ENCODE measurements around the gene RFT1.
"Not testable (repeated sequence)": the region's sequence is repeated elsewhere in the genome, so short reads cannot be mapped to it uniquely, and the experiment has no call there.

The RFT1 gene

GRCh38 chr3:53151465-53151864 is 21.2 kb upstream of the RFT1 start:
- Histone ChIP-seq H3K9ac (ENCODE audit: low read length) (no peak overlapping the region), H3K4me1 (ENCODE audit: control insufficient read depth, insufficient read depth, low read length) (peaks cover 93% of the 10 kb centered on the region), H3K36me3 (ENCODE audit: control insufficient read depth, insufficient read depth, low read length) (no peaks in the 10 kb centered on the region)

DNA sequence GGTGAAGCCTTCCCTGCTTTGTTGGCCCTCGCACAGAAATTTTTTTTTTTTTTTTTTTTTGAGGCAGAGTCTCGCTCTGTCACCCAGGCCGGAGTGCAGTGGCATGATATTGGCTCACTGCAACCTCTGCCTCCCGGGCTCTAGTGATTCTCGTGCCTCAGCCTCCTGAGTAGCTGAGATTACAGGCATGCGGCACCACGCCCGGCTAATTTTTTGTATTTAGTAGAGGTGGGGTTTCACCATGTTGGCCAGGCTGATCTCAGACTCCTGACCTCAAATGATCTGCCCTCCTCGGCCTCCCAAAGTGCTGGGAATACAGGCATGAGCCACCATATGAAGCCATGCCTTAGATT is 20.8 kb upstream of the RFT1 start:
- Histone ChIP-seq H3K9ac (ENCODE audit: low read length) (peak overlapping the region; percentile 57), H3K4me1 (ENCODE audit: control insufficient read depth, insufficient read depth, low read length) (peaks cover 94% of the 10 kb centered on the region)
- not testable (repeated sequence) for H3K36me3 ChIP-seq (ENCODE audit: control insufficient read depth, insufficient read depth, low read length); H3K27me3 ChIP-seq (ENCODE audit: control insufficient read depth, insufficient read depth, low read length); H3K9me3 ChIP-seq (ENCODE audit: control insufficient read depth, low read length); H3K4me3 ChIP-seq (ENCODE audit: low read length)

More at GRCh38 chr3:53151465-53151864, 21.2 kb upstream of the RFT1 start:
- peaks cover 3% of the 10 kb centered on the region for H3K27me3 ChIP-seq (ENCODE audit: control insufficient read depth, insufficient read depth, low read length)
- no peaks in the 10 kb centered on the region for H3K9me3 ChIP-seq (ENCODE audit: control insufficient read depth, low read length)
- no peak overlapping the region for H3K4me3 ChIP-seq (ENCODE audit: low read length)

DNA sequence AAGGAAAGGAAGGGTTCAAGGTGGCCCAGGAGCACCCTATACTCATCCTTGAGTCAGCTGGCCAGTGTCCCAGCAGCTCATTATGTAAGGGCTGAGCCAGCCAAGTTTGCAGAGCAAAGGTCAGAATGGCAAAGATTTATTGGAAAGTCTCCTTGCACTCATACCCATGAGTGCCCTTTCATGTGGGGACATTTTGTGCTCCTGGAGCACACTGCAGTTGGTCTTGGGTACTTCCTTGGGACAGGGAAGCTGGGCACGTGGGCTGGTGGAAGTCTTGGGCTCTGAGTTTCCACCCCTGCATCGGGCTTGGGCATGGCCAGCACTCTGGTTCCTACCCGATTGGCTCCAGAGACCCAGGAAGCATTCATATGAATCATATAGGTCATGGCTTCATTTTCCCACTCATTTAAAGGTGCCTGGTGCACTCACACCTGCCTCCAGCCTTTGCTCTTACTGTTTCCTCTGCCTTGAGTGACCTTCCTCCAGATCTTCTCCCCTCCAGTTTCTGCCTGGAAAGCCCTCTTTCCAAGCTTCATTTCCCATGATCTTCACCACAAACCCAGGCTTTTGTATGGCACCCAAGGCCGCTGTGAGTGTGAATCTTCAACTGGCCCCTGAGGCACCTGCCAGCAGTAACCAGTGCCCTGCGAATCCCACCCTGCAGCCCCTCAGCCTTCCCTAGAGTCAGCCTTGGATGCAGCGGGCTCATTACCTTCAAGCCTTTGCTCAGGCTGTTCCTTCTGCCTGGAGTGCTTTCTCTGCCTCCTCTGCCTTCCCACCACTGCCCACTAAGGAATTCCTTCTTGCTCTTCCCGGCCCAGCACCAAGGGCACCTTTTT is 20.2 kb upstream of the RFT1 start:
- Histone ChIP-seq H3K27me3 (ENCODE audit: control insufficient read depth, insufficient read depth, low read length) (peaks cover 3% of the 10 kb centered on the region), H3K4me3 (ENCODE audit: low read length) (no peak overlapping the region), H3K9ac (ENCODE audit: low read length) (peak overlapping the region; percentile 57), H3K9me3 (ENCODE audit: control insufficient read depth, low read length) (no peaks in the 10 kb centered on the region), H3K36me3 (ENCODE audit: control insufficient read depth, insufficient read depth, low read length) (no peaks in the 10 kb centered on the region), H3K4me1 (ENCODE audit: control insufficient read depth, insufficient read depth, low read length) (peaks cover 94% of the 10 kb centered on the region)

- no peaks in the 10 kb centered on the region for H3K36me3 ChIP-seq (ENCODE audit: control insufficient read depth, insufficient read depth, low read length)
- peak overlapping the region; percentile 7 for H3K9ac ChIP-seq (ENCODE audit: low read length)
- H3K9me3 ChIP-seq (ENCODE audit: control insufficient read depth, low read length), result no peaks in the 10 kb centered on the region
- peaks cover 93% of the 10 kb centered on the region for H3K4me1 ChIP-seq (ENCODE audit: control insufficient read depth, insufficient read depth, low read length)
- H3K4me3 ChIP-seq (ENCODE audit: low read length), result no peak overlapping the region
- H3K27me3 ChIP-seq (ENCODE audit: control insufficient read depth, insufficient read depth, low read length), result peaks cover 3% of the 10 kb centered on the region
Observed at GRCh38 chr3:53149699-53150098, 19.5 kb upstream of the RFT1 start.

DNA sequence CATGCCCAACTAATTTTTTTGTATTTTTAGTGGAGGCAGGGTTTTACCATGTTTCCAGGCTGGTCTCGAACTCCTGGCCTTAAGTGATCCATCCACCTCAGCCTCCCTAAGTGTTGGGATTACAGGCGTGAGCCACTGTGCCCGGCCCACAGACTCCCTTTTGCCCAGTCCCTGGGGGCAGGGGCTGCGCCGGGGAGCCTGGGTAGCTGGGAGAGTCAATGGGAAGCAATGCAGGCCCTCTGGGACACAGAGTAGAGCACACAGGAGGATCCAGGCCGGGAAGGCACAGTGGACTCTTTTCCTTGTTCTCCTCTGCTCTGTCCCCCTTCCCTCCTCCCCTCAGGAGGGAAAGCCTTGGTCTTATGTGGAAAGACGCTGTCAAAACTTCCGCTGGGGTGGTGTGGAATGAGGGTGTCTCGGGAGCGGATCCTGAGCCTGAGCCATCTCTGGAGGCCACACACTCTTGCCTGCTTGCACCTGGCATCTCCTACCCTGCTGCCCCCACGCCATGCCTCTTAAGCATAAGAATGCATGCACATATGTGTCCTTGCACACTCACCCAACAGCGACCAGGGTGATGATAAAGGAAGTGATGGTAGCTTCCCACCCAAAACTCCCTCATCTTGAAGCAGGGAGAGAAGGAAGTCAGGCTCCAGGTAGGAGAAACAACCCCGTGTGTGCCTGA is 18.9 kb upstream of the RFT1 start:
- Histone ChIP-seq H3K27me3 (ENCODE audit: control insufficient read depth, insufficient read depth, low read length) (no peaks in the 10 kb centered on the region), H3K4me1 (ENCODE audit: control insufficient read depth, insufficient read depth, low read length) (peaks cover 93% of the 10 kb centered on the region), H3K9ac (ENCODE audit: low read length) (peak overlapping the region; percentile 7), H3K36me3 (ENCODE audit: control insufficient read depth, insufficient read depth, low read length) (no peaks in the 10 kb centered on the region), H3K9me3 (ENCODE audit: control insufficient read depth, low read length) (no peaks in the 10 kb centered on the region), H3K4me3 (ENCODE audit: low read length) (no peak overlapping the region)

DNA sequence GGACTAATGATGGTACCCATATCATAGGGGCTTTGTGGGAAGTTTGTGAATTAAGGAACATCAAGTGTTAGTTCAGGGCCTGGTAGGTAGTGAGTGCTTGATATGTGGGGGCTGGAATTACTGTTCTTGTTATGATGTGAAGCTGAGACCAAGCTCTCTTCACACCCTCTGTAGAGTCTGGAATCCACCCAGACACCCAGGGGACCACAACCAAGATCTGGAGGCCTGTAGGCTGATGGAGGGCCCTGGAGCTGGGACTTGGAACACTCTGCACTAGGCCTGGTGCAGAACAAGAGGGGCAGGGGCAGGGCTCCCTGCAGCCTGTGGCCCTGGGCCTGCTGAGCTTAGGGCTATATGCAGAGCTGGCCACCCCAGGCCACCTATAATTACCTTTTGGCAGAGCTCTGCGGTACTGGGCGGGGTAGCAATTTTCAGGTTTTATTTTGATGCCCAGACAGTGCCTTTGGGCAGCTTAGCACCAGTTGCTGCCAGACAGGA is 17.7 kb upstream of the RFT1 start:
- no peaks in the 10 kb centered on the region for H3K27me3 ChIP-seq (ENCODE audit: control insufficient read depth, insufficient read depth, low read length)
- H3K36me3 ChIP-seq (ENCODE audit: control insufficient read depth, insufficient read depth, low read length), result no peaks in the 10 kb centered on the region
- no peak overlapping the region for H3K9ac ChIP-seq (ENCODE audit: low read length)
- no peaks in the 10 kb centered on the region for H3K9me3 ChIP-seq (ENCODE audit: control insufficient read depth, low read length)
- no peak overlapping the region for H3K4me3 ChIP-seq (ENCODE audit: low read length)
- peaks cover 91% of the 10 kb centered on the region for H3K4me1 ChIP-seq (ENCODE audit: control insufficient read depth, insufficient read depth, low read length)

DNA sequence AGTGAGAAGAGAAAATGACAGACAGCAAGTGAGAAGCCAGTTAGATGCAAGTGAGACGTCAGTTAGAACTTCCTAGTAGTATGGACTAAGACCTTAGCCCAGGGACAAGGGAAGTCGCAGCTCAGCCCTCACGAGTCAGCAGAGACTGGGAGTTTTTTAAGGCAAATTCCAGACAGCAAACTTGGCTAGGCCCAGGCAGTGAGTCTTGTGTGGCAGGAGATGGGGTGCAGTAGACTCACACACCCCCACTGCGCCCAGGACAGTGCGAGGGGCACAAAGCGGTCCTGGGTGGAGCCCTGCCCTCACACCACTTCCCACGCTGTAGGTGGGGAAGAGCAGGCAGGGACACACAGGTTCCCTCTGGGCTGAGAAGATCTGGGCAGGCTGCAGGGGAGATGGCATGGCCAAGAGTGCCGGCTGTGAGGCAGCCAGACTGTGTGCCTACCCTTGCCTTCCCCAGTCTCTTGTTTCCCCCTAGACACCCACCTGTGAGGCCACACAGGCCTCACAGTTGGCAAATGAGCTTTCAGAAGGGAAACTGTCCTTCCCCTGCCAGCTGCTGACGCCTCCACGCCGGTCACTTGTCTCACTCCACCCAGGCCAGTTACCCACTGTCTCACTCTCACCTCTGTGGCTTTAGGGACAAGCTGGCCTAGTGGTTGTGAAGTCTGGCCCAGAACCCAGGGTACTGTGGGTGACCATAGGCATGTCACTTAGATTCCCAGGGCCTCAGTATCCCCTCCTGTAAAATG is 17.1 kb upstream of the RFT1 start:
- Histone ChIP-seq H3K36me3 (ENCODE audit: control insufficient read depth, insufficient read depth, low read length) (no peaks in the 10 kb centered on the region), H3K9ac (ENCODE audit: low read length) (no peak overlapping the region), H3K4me3 (ENCODE audit: low read length) (no peak overlapping the region), H3K4me1 (ENCODE audit: control insufficient read depth, insufficient read depth, low read length) (peaks cover 88% of the 10 kb centered on the region), H3K27me3 (ENCODE audit: control insufficient read depth, insufficient read depth, low read length) (no peaks in the 10 kb centered on the region), H3K9me3 (ENCODE audit: control insufficient read depth, low read length) (no peaks in the 10 kb centered on the region)

DNA sequence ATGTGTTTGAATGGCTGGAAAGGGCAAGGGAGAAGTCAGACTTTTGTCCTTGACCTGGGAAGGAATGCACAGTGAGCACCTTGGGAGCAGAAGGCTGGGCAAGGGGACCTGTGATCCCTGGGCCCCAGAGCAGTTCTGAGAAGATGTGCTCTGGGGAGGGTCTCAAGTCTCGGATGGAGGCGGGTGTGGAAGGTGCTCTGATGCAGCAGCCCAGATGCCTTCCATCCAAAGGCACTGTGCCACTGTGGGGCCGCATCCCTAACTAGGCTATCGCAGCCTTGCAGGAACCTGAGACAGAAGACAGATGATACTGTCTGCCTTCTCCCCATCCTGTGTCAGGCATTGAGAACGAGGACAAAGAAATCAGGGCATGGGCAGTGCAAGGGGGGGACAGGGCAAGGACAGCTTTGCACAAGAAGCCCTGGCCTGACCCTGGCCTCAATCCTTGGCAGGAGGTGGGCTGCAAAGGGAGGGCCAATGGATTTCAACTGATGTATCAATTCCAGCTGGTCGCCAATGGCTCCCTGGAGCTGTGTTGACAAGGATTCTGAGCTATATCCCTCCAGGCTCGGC is 16.2 kb upstream of the RFT1 start:
- Histone ChIP-seq H3K27me3 (ENCODE audit: control insufficient read depth, insufficient read depth, low read length) (no peaks in the 10 kb centered on the region), H3K4me3 (ENCODE audit: low read length) (no peak overlapping the region), H3K36me3 (ENCODE audit: control insufficient read depth, insufficient read depth, low read length) (no peaks in the 10 kb centered on the region), H3K9me3 (ENCODE audit: control insufficient read depth, low read length) (no peaks in the 10 kb centered on the region), H3K9ac (ENCODE audit: low read length) (peak overlapping the region; percentile 38), H3K4me1 (ENCODE audit: control insufficient read depth, insufficient read depth, low read length) (peaks cover 81% of the 10 kb centered on the region)

DNA sequence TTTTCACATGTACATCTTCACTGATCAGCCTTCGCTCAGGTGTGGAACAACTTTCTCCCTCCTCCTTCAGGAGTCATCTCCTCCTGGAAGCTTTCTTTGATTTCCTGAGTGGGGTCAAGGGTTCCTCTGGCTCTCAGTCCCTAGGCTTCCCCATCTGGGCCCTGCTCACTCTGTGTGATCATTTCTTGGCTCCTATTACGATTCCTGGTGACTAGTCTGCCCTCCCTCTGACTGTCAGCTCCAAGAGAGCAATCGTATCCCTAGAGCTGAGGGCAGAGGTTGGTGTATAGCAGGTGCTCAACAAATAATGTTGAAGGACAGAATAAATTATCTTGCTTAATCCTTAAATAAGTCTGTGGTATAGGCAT is 15.5 kb upstream of the RFT1 start:
- Histone ChIP-seq H3K27me3 (ENCODE audit: control insufficient read depth, insufficient read depth, low read length) (no peaks in the 10 kb centered on the region), H3K4me1 (ENCODE audit: control insufficient read depth, insufficient read depth, low read length) (peaks cover 81% of the 10 kb centered on the region), H3K9ac (ENCODE audit: low read length) (peak overlapping the region; percentile 38), H3K9me3 (ENCODE audit: control insufficient read depth, low read length) (no peaks in the 10 kb centered on the region), H3K4me3 (ENCODE audit: low read length) (no peak overlapping the region), H3K36me3 (ENCODE audit: control insufficient read depth, insufficient read depth, low read length) (no peaks in the 10 kb centered on the region)

- Histone ChIP-seq H3K4me3 (ENCODE audit: low read length) (no peak overlapping the region), H3K4me1 (ENCODE audit: control insufficient read depth, insufficient read depth, low read length) (peaks cover 81% of the 10 kb centered on the region), H3K36me3 (ENCODE audit: control insufficient read depth, insufficient read depth, low read length) (no peaks in the 10 kb centered on the region), H3K27me3 (ENCODE audit: control insufficient read depth, insufficient read depth, low read length) (no peaks in the 10 kb centered on the region), H3K9me3 (ENCODE audit: control insufficient read depth, low read length) (no peaks in the 10 kb centered on the region), H3K9ac (ENCODE audit: low read length) (no peak overlapping the region)
Observed at GRCh38 chr3:53144862-53145712, 14.9 kb upstream of the RFT1 start.

DNA sequence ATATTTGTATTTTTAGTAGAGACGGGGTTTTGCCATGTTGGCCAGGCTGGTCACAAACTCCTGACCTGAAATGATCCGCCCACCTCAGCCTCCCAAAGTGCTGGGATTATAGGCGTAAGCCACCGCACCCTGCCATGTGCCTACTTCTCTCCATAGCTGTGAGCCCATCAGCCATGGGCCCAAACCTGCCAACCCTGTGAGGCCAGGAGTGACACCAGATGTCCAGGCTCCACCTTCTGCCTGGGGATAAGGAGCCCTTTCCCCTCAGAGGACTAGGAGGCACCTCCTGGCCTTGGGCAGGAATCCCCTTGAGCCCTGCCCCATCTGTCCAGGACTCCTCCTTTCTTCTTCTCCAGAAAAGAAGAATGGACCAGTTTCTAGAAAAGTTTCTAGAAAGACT is 14.2 kb upstream of the RFT1 start:
- Histone ChIP-seq H3K36me3 (ENCODE audit: control insufficient read depth, insufficient read depth, low read length) (no peaks in the 10 kb centered on the region), H3K9me3 (ENCODE audit: control insufficient read depth, low read length) (no peaks in the 10 kb centered on the region), H3K27me3 (ENCODE audit: control insufficient read depth, insufficient read depth, low read length) (no peaks in the 10 kb centered on the region), H3K9ac (ENCODE audit: low read length) (no peak overlapping the region), H3K4me3 (ENCODE audit: low read length) (no peak overlapping the region), H3K4me1 (ENCODE audit: control insufficient read depth, insufficient read depth, low read length) (peaks cover 80% of the 10 kb centered on the region)
